Memory B cell (primary cell): ENCODE results near the gene GAS2L3.
"Not testable (repeated sequence)": the region's sequence is repeated elsewhere in the genome, so short reads cannot be mapped to it uniquely, and the experiment has no call there.

ENCODE experiments used
- ATAC-seq: fragments of 150-1000 bp; cut with Tn5 transposase; 2 replicates; pipeline ENCODE4 v1.10.0; 2021; ENCODE audit warnings: low read depth, mild to moderate bottlenecking, moderate library complexity
- DNase-seq, 2 donors: peaks; one replicate each; pipeline ENCODE4 v3.0.0; 2022; ENCODE audit warnings: low spot score in 2 of 2
- H3K27ac Mint-ChIP-seq: one replicate; pipeline ENCODE4 v1.8.0; 2022; ENCODE audit warnings: mild to moderate bottlenecking, moderate library complexity, mixed read lengths
- H3K27me3 Mint-ChIP-seq: one replicate; pipeline ENCODE4 v1.8.0; 2022; ENCODE audit warnings: mixed read lengths
- H3K36me3 Mint-ChIP-seq: one replicate; pipeline ENCODE4 v1.8.0; 2022; ENCODE audit warnings: mild to moderate bottlenecking, mixed read lengths
- H3K4me1 Mint-ChIP-seq: one replicate; pipeline ENCODE4 v1.8.0; 2022; ENCODE audit warnings: mixed read lengths
- H3K4me3 Mint-ChIP-seq: one replicate; pipeline ENCODE4 v1.8.0; 2022; ENCODE audit warnings: mild to moderate bottlenecking, moderate library complexity, mixed read lengths
- H3K9me3 Mint-ChIP-seq: one replicate; pipeline ENCODE4 v1.8.0; 2022; ENCODE audit warnings: mixed read lengths

The GAS2L3 gene

DNA sequence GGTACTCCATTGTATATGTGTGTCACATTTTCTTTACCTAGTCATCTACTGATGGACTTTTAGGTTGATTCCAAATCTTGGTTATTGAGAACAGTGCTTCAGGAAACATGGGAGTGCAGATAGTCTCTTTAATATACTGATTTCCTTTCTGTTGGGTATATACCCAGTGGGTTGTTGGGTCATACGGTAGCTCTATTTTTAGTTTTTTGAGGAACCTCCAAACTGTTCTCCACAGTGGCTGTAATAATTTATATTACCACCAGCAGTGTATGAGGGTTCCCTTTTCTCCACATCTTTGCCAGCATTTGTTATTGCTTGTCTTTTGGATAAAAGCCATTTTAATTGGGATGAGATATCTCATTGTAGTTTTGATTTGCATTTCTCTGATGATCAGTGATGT is 29.5 kb downstream of the GAS2L3 start:
- H3K27ac Mint-ChIP-seq, H3K4me3 Mint-ChIP-seq, DNase-seq, H3K4me1 Mint-ChIP-seq, ATAC-seq, H3K27me3 Mint-ChIP-seq, H3K36me3 Mint-ChIP-seq, H3K9me3 Mint-ChIP-seq: not testable (repeated sequence)

DNA sequence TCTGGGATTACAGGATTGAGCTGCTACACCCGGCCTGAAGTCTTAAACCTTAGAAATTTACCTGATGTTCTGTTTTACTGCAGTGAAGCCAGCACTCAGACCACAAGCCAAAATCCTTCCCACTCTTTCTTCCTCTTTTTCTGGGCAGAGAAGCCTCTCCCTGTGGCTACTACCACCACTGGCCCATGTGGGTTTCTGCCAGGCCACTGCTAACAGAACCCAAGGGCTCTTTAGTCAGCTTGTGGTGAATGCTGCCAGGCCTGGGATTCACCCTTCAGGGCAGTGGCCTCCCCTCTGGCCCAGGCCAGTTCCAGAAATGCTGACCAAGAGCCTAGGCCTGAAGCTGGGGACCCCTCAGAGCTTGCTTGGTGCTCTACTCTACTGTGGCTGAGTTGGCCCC is 35.3 kb downstream of the GAS2L3 start:
- Mint-ChIP-seq H3K36me3 (peaks cover 1% of the 10 kb centered on the region), H3K27ac (no peak overlapping the region), H3K9me3 (peaks cover 6% of the 10 kb centered on the region), H3K4me3 (no peak overlapping the region), H3K27me3 (no peaks in the 10 kb centered on the region), H3K4me1 (no peaks in the 10 kb centered on the region)
- ATAC-seq (no peak), DNase-seq (no peak)

DNA sequence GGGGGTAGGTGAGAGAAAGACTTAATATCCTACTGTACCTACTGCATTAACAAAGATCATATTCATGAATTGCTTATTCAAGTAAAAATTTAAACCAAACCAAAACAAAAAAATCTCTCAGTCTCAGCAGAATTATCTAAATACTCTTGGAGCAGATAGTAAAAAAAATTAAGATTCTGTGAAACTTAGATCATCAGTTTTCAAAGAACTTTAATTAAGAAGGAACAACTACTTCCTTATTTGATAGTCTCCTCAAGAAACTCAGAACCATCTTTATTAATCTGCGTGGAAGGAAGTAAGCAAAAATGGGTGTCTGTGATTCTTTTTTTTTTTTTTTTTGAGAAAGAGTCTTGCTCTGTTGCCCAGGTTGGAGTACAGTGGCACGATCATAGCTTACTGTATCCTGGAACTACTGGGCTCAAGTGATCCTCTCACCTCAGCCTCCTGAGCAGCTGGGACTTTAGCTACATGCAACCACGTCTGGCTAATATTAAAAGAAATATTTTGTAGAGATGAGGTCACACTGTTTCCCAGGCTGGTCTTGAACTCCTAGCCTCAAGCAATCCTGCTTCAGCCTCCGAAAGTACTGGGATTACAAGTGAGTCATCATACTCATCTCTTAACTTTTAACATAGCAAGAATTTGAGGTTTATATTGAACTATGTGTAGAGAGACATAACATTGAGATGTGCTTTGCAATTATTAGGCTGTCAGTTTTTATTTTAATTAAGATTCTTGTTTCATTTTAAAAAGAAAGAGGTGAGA is 37.4 kb downstream of the GAS2L3 start:
- Mint-ChIP-seq H3K4me3 (no peak overlapping the region), H3K9me3 (peaks cover 6% of the 10 kb centered on the region), H3K27ac (no peak overlapping the region), H3K36me3 (peaks cover 1% of the 10 kb centered on the region), H3K4me1 (no peaks in the 10 kb centered on the region), H3K27me3 (no peaks in the 10 kb centered on the region)
- DNase-seq, result no peak
- no peak for ATAC-seq

DNA sequence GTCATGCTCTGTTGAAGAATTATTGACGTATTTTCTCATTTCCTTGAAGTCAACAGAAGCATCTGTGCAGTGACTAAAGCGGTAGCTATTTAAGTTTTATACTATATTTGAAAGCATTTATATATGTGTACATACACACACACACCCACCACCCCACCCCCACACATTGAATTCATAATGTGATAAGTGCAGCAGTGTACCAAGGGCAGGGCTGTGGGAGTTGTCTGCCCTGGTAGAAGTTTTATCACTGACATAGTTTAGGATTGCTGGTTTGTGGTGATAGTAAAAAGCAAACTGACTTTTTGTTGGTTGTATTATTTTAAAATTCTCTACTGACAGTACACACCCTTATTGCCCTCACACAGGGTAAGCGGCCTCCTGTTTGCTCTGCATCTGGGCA is 39.1 kb downstream of the GAS2L3 start:
- Mint-ChIP-seq H3K4me3 (no peak overlapping the region), H3K36me3 (no peaks in the 10 kb centered on the region), H3K27me3 (no peaks in the 10 kb centered on the region), H3K4me1 (no peaks in the 10 kb centered on the region), H3K9me3 (peaks cover 2% of the 10 kb centered on the region), H3K27ac (no peak overlapping the region)
- DNase-seq (no peak), ATAC-seq (no peak)

DNA sequence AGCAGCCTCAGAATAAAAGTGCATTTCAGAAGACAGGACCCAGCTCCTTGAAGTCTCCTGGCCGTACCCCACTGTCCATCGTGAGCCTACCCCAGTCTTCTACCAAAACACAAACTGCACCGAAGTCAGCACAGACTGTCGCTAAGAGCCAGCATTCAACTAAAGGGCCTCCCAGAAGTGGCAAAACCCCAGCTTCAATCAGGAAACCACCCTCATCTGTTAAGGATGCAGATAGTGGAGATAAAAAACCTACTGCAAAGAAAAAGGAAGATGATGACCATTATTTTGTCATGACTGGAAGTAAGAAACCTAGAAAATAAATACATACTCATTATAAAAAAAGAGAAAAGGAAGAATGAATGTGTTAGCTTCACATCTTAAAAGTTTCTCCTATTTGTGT is 51.1 kb downstream of the GAS2L3 start:
- Mint-ChIP-seq H3K36me3 (no peaks in the 10 kb centered on the region), H3K9me3 (no peaks in the 10 kb centered on the region), H3K4me3 (no peak overlapping the region), H3K27me3 (no peaks in the 10 kb centered on the region), H3K27ac (no peak overlapping the region), H3K4me1 (no peaks in the 10 kb centered on the region)
- no peak for ATAC-seq
- no peak for DNase-seq

DNA sequence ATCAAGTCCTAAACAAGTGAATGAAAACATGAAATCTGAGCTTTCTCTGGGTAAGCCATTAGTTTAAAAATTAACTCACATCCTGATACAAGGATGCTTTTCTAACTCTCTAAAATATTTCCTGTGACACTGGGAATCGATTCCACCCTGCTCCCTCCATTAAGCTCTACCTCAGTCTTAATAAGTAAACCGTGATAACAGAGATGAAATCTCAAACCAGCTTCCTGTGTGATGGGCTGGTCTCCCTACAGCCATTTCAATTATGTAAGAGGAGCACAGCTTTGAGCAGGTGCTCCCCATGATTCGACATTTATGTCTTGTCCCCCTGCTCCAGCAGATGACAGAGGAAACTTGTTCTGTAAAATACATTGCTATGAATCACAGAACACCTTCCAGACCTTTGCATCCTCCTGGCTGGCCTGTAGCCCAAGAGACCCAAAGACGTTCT is 59.0 kb downstream of the GAS2L3 start:
- Mint-ChIP-seq H3K4me1 (no peaks in the 10 kb centered on the region), H3K27ac (no peak overlapping the region), H3K27me3 (no peaks in the 10 kb centered on the region), H3K9me3 (no peaks in the 10 kb centered on the region), H3K4me3 (no peak overlapping the region), H3K36me3 (no peaks in the 10 kb centered on the region)
- DNase-seq (no peak), ATAC-seq (no peak)

DNA sequence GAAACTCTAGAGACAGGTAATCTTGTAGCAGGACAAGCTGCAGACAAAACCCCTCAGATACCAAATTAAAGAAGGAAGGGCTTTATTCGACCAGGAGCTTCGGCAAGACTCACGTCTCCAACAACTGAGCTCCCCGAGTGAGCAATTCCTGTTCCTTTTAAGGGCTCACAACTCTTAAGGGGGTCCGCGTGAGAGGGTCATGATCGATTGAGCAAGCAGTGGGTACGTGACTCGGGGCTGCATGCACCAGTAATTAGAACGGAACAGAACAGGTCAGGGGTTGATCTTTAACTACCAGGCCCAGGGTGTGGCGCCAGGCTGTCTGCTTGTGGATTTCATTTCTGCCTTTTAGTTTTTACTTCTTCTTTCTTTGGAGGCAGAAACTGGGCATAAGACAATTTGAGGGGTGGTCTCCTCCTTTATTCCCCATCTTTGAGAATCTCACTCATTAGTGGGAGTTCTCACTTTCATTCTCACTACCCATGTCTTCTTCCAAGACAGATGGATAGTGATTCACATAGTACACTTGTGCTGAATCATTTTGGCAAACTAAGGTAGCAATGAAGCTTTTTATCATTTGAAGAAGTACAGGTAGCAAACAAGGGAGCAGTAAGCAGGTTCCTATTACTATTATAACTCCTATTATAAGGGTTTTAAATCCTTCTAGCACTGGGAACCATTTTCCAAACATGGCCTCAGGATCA is 59.8 kb downstream of the GAS2L3 start:
- not testable (repeated sequence) for H3K4me3 Mint-ChIP-seq, ATAC-seq, H3K36me3 Mint-ChIP-seq, H3K27me3 Mint-ChIP-seq, H3K9me3 Mint-ChIP-seq, H3K4me1 Mint-ChIP-seq, DNase-seq, H3K27ac Mint-ChIP-seq

DNA sequence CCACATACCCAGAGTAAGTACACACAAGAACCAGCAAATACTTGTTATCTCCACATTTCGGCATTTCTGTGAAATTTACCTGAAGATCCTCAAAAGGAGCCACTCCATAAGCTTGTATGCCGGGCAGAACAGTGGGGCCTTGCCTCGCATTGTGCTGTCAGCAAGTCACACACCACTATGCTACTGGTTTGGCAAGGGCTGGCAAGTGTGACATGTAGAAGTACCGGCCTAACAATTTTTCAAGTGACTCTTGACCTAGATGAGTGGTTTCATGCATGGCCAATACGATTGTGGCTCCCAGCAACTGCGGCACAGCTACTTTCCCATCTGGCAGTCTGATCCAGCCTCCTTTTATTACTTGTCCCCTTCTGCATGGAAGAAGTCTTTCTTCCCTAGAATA is 69.8 kb downstream of the GAS2L3 start:
- peaks cover 7% of the 10 kb centered on the region for H3K9me3 Mint-ChIP-seq
- H3K4me3 Mint-ChIP-seq, result no peak overlapping the region
- DNase-seq, result no peak
- H3K27ac Mint-ChIP-seq, result no peak overlapping the region
- H3K36me3 Mint-ChIP-seq, result no peaks in the 10 kb centered on the region
- no peaks in the 10 kb centered on the region for H3K27me3 Mint-ChIP-seq
- no peaks in the 10 kb centered on the region for H3K4me1 Mint-ChIP-seq
- ATAC-seq, result no peak

DNA sequence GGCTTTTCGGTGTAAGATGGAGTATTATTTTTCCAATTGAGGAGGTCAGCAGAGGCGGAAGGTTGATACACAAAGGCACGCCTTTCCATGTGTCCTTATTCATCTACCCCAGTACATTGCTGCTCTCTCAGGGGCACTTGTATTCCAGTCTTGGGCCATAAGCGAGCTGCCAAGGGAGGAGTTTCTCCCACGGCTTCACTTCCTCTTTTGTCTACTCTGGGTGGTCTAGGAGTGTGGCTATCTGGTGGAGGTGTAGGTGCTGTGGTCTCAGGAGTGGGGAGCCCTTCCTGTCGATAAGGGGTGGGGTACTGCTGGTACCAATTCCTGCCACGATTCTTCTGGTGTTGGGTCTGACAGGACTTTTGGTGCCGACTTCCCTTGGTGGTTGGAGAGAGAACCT is 73.4 kb downstream of the GAS2L3 start:
- Mint-ChIP-seq H3K4me3 (no peak overlapping the region), H3K27ac (no peak overlapping the region), H3K27me3 (peaks cover 4% of the 10 kb centered on the region), H3K9me3 (peaks cover 6% of the 10 kb centered on the region), H3K4me1 (no peaks in the 10 kb centered on the region), H3K36me3 (no peaks in the 10 kb centered on the region)
- ATAC-seq, result no peak
- DNase-seq, result no peak

DNA sequence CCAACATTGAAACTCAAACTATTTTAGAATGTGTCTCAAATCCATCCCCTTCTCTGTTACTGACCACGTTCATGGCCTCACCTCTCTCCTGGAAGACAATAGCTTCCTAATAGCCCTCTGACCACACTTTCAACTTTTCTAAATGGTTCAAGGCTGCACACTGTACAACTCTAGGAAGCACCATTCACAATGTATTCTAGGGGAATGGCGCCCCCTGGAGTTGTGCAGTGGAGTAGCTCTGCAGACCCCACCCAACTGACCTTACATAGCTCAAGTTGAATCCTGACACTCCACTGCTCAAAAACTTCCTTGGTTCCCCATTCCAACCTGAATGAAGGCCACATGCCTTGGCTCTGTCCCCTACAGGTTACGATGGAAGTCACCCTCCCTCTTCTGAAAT is 77.6 kb downstream of the GAS2L3 start:
- no peak overlapping the region for H3K4me3 Mint-ChIP-seq
- H3K27me3 Mint-ChIP-seq, result peaks cover 6% of the 10 kb centered on the region
- peaks cover 4% of the 10 kb centered on the region for H3K9me3 Mint-ChIP-seq
- H3K27ac Mint-ChIP-seq, result no peak overlapping the region
- ATAC-seq (no peak), DNase-seq (no peak)
- no peaks in the 10 kb centered on the region for H3K36me3 Mint-ChIP-seq
- no peaks in the 10 kb centered on the region for H3K4me1 Mint-ChIP-seq

DNA sequence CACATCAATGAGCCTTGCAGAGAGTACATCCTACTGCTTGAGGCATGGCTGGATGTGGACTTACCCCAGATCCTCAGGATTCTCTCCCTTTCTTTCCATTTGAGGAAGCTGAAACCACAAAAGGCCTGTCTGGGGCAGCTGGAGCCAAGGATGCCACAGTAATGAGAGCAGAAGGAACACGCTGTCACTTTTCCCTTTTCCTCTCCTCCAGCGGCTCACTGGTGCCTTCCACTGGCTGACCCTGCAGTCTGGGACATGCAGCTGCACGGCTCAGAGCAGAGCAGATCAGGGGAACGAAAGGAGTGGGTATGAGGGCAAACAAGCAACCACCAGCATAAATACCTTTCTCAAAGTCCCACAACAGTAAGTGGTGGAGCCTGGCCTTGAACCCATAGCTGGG is 78.2 kb downstream of the GAS2L3 start:
- no peak overlapping the region for H3K4me3 Mint-ChIP-seq
- DNase-seq, result no peak
- no peak for ATAC-seq

DNA sequence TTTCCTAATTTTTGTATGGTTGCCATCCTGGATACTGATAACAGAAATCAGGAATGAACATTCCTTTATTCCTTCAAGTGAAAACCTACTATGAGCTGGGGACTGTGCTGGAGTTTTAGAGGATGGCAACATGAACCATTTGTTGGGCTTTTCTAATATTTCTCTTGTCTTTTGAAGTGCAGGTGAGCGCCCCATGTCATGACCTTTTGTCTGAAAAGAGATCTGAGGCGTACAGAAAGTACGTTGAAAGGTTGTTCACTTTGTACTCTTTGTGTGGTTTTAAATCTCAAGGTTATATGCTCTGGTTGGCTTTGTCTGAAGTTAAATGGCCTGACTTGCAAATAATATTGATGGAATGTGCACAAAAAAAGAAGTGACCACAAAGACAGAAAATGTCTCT is 79.0 kb downstream of the GAS2L3 start:
- Mint-ChIP-seq H3K27ac (no peak overlapping the region), H3K27me3 (peaks cover 6% of the 10 kb centered on the region), H3K4me1 (no peaks in the 10 kb centered on the region), H3K4me3 (no peak overlapping the region), H3K36me3 (no peaks in the 10 kb centered on the region), H3K9me3 (peaks cover 4% of the 10 kb centered on the region)
- ATAC-seq, result no peak
- no peak for DNase-seq

More for the DNA sequence above, 78.2 kb downstream of the GAS2L3 start:
- Mint-ChIP-seq H3K9me3 (peaks cover 4% of the 10 kb centered on the region), H3K36me3 (no peaks in the 10 kb centered on the region), H3K4me1 (no peaks in the 10 kb centered on the region), H3K27ac (no peak overlapping the region), H3K27me3 (peaks cover 6% of the 10 kb centered on the region)

DNA sequence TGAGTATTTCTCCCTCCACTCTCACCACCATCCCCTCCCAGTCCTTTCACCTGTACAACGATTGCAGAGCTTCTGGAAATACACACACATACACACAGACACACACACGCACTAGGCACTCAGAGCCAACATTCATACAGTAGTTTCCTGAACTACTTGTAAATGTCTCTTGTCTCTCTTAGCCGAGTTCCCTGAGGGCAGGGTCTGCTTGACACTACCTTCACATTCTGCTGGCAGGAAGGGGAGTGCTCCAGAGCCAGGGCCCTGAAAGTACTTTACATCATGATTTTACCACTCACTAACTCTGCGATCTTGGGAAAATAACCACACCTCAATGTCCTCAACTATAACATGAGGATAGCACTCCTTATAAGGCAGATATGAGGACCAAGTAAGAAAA is 82.7 kb downstream of the GAS2L3 start:
- Mint-ChIP-seq H3K9me3 (peaks cover 6% of the 10 kb centered on the region), H3K4me1 (no peaks in the 10 kb centered on the region), H3K27ac (no peak overlapping the region), H3K36me3 (peaks cover 2% of the 10 kb centered on the region), H3K27me3 (peaks cover 8% of the 10 kb centered on the region), H3K4me3 (no peak overlapping the region)
- DNase-seq (no peak), ATAC-seq (no peak)

DNA sequence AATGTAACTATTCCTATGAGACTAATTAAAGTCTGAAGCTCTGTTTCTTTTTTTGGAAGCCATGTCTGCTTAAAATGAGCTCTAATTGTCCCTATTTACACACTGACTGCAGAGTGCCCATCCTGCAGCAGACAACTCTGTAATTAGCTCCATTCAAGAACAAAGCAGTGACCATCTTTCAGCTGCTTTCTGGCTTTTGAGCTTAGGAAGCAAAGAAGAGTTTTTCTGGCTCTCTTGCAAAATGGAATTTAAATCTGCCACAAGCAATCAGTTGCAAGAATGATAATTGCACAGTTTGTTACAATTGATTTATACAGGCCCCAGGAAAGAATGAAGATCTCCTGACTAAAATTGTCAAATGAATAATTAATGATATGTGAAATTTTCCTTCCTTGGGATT is 83.4 kb downstream of the GAS2L3 start:
- DNase-seq, result no peak
- Mint-ChIP-seq H3K4me1 (no peaks in the 10 kb centered on the region), H3K36me3 (peaks cover 2% of the 10 kb centered on the region), H3K27ac (no peak overlapping the region), H3K27me3 (peaks cover 9% of the 10 kb centered on the region), H3K9me3 (peaks cover 6% of the 10 kb centered on the region), H3K4me3 (no peak overlapping the region)
- no peak for ATAC-seq
